HT-29 (cell line): ENCODE measurements around the gene KBTBD13. TPM values are rescaled to one million over a fixed set of nuclear protein-coding genes. Genes with fewer than 3 reads are reported as not detected.

Experiments used
- DNase-seq: peaks from one replicate; pipeline ENCODE4 v3.0.0-alpha.2; 2015; ENCODE audit warnings: low spot score
- total RNA-seq: library from RNA; depleted of rRNA; stranded (reverse); fragments of >200 nt; shearing (Covaris generic); gene quantifications from 2 replicates; pipeline ENCODE4 v1.2.3, GENCODE V29; 2014; rRNA removed

Gene KBTBD13
- total RNA-seq: not detected in 2 replicates

DNA sequence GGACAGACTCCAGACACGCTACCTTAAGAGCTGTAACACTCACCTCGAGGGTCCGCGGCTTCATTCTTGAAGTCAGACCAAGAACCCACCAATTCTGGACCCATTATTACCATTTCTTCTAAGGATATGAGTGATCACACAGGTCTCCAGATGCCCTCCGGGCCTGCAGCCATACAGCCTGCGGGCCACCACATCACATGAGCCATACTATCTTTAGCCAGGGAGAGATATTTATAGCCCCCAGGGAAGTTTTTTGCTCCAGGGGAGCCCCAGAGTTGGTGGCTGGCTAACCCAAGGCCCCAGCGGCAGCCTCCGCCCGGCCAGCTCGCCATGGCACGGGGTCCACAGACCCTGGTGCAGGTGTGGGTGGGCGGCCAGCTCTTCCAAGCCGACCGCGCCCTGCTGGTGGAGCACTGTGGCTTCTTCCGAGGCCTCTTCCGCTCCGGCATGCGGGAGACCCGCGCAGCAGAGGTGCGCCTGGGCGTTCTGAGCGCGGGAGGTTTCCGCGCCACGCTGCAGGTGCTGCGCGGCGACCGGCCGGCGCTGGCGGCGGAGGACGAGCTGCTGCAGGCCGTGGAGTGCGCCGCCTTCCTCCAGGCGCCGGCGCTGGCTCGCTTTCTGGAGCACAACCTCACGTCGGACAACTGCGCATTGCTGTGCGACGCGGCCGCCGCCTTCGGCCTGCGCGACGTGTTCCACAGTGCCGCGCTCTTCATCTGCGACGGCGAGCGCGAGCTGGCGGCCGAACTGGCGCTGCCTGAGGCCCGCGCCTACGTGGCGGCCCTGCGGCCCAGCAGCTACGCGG lies at the start of gene KBTBD13:
KBTBD13 (plus strand) TSS at position 261 of the 805 bp plus-strand sequence; CDS start at position 331, 70 bp downstream.
- no peak for DNase-seq

GRCh38 chr15:65026756-65027155 lies 49.8 kb upstream of the KBTBD13 start:
- no peak for DNase-seq

DNA sequence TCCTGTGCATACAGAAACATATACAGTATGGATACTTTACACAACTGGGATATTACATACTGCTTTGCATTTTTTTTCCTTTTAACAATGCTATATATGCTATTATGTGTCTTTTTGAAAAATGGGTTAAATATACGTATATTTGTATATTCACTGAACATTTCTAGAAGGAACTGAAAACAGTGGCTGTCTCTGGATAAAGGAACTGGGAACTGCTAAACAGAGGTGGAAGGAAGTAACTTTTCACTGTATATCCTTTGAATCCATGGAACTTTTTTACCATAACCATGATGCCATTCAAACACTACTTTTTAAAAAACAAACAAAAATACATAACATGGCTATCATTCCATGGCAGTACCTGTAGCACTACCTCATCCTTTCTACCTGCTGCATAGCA lies 49.0 kb upstream of the KBTBD13 start:
- DNase-seq: no peak

- peak; percentile 20 for DNase-seq
Observed at GRCh38 chr15:65028338-65028737, 48.2 kb upstream of the KBTBD13 start.

DNA sequence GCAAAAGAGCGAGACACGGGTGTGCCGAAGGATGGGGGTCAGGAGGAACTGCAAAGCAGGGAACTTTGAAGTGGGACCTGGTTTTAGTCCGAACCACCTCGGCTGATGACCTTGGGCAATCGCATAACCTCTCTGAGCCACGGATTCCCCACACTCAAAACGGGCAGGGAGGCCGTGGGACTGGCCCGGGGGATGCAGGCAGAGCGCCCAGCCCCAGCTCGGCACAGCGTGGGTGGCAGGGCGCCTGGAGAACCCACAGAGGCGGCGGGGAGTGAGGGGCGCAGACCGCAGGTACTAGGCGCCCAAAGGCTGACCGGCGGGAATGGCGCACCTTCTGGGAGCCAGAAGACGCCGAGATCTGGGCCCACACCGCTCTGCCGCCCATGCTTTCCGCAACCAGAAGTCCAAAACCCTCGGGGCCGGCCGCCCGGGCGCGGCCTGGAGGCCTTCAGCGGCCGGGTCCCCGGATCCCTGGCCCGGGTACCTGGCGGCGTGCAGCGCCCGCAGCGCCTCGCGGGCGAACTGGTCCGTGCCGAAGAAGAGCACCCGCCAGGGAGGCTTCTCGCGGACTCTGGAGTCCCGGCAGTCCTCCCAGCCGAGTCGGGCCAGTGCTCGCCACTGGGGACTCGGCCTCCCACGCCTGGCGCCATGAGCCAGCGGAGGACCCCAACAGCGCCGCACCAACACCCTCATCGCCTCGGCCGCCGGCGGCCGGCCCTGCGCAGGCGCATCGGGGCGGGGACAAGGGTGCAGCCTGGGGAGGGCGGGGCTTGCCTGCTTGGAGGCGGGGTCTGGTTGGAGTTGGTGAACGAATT lies 47.4 kb upstream of the KBTBD13 start, which contains the start of gene MTFMT:
MTFMT (minus strand) TSS at position 719 of the 815 bp plus-strand sequence; CDS start at position 693, 26 bp downstream.
- peak; percentile 93 for DNase-seq

DNA sequence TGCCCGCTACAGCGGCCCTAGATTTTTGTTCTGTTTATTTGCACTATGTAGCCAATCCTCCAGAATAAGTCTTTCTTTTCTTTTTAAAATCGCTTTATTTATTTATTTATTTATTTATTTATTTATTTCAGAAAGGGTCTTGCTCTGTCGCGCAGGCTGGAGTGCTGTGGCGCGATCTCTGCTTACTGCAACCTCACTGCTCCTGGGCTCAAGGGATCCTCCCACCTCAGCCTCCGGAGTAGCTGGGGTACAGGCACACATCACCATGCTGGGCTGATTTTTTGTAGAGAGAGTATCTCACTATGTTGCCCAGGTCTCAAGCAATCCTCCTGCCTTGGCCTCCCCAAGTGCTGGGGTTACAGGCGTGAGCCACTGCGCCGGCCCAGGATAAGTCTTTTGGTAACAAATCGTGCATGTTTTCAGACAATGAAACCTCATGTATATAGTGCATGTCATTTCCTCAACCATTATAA lies 46.8 kb upstream of the KBTBD13 start:
- no peak for DNase-seq

DNA sequence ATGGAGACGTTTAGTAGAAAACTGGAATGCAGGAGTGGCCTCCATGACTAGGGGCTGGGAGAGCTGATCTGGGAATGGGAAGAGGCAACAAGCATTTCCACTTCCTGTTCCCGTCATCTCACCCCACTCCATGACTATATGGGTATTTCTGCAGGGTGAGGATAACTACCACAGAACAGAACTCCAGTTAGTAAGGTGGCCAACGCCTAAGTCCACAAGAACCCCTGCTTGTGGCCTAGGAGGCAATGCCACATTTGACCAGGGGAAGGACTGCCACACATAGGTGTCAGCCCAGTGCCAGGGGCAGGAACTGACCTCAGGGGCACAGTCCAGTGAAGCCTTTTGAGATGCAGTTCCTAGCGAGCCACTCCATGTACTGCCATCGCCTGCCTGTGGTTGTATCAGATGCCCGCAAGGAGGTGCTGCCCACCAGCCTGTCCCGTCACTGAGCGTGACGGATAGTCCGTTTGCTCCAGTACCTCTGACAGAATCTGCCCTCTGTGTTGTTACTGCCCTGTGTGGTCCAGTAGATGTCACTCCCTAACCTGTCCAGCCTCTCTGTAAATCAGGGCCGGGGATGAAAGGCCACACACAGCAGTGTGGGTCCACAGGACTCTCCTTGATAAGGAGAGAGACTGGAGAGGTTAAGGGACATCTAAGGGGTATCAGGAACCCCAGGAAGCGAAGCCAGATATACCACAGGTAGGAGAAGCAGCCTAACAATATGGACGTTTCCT lies 43.6 kb upstream of the KBTBD13 start:
- DNase-seq: peak; percentile 99

GRCh38 chr15:65033659-65034269 lies 42.8 kb upstream of the KBTBD13 start:
- DNase-seq: peak; percentile 64

DNA sequence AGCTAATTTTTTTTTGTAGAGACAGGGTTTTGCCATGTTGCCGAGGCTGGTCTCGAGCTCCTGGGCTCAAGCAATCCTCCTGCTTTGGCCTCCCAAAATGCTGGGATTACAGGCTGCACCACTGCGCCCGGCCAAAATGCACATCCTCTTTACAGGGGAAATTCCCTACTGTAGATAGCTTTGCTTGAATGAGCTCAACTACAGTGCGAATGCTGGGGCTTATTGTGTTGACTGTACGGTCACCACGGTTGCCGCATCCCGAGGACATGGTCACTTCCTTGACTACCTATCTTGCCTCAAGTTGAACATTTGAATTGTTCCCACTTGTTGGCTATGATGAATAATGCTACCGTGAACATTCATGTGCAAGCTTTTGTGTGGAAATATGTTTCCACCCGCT lies 41.8 kb upstream of the KBTBD13 start:
- DNase-seq: no peak

DNA sequence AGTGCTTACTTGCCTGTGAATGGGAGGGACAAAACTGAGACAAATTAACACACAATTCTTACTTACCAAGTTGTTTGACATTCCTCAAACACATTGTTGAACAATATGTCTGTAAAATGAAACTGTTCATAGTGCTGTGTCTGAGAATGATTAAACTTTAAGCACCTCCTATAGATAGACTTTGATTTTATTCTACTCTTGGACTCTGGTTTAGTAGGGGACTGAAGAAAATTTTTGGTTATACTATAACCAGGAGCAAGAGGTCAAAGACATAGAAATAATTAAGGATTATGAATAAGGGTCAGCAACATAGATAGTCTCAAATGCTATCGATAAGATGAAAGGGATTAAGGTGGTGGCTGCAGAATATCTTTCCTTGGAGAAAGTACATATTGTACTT lies 39.2 kb upstream of the KBTBD13 start:
- DNase-seq: no peak

- DNase-seq: no peak
Observed at GRCh38 chr15:65038428-65038827, 38.1 kb upstream of the KBTBD13 start.

GRCh38 chr15:65038836-65039235 lies 37.7 kb upstream of the KBTBD13 start:
- no peak for DNase-seq

GRCh38 chr15:65040461-65040860 lies 36.1 kb upstream of the KBTBD13 start:
- no peak for DNase-seq

GRCh38 chr15:65041787-65042186 lies 34.8 kb upstream of the KBTBD13 start:
- no peak for DNase-seq

DNA sequence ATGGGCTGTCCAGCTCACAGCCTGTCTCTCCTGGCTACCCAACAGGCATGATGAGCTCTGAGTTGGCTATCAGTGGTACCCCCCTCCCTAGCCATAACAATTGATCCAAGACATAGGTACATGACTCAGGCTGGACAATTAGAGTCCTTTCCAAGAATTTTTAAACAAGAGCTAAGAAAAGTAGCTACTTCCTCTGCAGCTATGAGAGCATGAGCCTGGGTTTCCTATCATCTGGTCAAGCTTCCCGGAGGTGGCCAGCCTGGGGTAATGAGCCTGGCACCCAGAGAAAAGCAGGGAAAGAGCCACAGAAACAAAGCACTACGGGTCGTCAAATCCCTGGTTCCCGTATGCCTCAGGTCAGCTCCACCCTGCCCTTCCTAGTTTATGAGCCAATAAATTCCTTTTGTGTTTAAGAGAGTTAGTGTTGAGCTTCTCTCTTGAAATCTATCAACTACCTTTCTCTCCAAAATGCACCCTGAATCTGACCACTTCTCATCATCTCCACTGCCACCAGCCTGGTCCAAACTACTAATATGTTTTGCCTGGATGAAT lies 33.7 kb upstream of the KBTBD13 start:
- peak; percentile 82 for DNase-seq

- DNase-seq: peak; percentile 41
Observed at GRCh38 chr15:65044218-65044617, 32.3 kb upstream of the KBTBD13 start.

DNA sequence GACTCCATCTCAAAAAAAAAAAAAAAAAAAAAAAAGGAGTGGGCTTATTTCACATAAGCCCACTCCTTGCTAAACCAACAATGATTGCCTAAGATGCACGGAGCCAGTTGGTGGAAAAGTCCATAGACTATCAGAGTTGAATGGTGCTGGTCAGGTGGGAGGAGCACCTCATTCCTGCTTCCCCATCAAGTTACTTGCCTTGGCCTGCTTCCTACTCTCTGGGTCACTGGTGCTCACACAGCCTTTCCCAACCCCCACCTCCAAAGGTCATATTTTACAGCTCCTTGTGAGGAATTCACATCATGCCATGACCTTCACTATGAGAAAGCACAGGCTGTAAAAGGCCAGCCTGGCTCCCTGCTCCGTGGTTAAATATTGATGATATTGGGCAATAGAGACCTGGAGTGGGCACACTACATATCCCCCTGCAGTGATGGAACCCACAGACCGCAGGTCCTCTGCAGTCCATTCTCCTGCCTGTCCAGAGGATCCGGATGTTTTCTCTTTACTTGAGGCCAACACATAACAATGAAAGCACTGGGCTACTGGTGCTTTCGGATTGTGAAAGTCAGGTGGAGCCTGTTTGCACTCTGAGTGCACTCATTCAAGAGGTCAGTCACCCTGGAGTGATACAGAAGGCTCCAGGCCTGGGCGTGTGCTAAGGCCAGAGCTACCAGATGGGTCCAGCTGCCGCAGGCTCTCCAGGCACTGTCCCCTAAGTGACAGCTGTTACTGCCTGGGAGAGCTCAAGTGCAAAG lies 31.6 kb upstream of the KBTBD13 start, which contains the start of gene SLC51B:
SLC51B (plus strand) TSS at position 664 of the 758 bp plus-strand sequence. CDS start 4,618 bp downstream, outside the sequence.
- DNase-seq: peak; percentile 84

GRCh38 chr15:65048241-65048640 lies 28.3 kb upstream of the KBTBD13 start:
- no peak for DNase-seq

DNA sequence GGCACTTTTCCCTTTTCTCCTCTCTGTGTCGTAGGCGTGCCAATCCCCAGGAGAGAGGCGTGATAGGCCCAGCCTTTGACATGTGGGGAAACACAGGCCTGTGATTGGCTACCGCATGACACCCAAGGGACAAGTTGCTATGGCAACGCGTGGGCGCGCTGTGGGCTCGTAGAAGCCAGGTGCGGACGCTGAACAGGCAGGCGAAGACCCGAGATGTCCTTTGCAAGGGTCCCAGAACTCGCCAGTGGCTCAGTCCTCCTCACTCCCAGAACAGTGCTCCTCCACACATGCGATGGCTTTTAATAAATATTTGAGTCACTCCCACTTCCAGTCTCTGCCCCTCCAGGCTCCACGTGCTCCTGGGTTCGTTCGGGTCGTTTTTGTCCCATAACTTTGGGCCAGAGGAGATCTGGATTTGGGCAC lies 27.1 kb upstream of the KBTBD13 start:
- DNase-seq: peak; percentile 99

- no peak for DNase-seq
Observed at GRCh38 chr15:65050270-65050669, 26.3 kb upstream of the KBTBD13 start.
